HG03342 (cell line): Measurements from ENCODE around the gene RXRA.

Experiments
- ATAC-seq: cut with Tn5 transposase; IDR thresholded peaks from one replicate; pipeline ENCODE4 v1.9.1; 2021; ENCODE audit warnings: mild to moderate bottlenecking, moderate library complexity; ENCODE audit not compliant: unreplicated experiment

RXRA gene

GRCh38 chr9:134412298-134412711 lies 86.0 kb downstream of the RXRA start:
- no peak for ATAC-seq

- ATAC-seq, result no peak
Measured at GRCh38 chr9:134413112-134413715, 87.0 kb downstream of the RXRA start.

GRCh38 chr9:134413890-134414623 lies 87.8 kb downstream of the RXRA start:
- no peak for ATAC-seq

- no peak for ATAC-seq
Measured at GRCh38 chr9:134414900-134415425, 88.7 kb downstream of the RXRA start.

- no peak for ATAC-seq
Measured at GRCh38 chr9:134416385-134417015, 90.2 kb downstream of the RXRA start.

- ATAC-seq, result no peak
Measured at GRCh38 chr9:134418354-134418753, 92.1 kb downstream of the RXRA start.

GRCh38 chr9:134419000-134419683 lies 92.9 kb downstream of the RXRA start:
- no peak for ATAC-seq

GRCh38 chr9:134419684-134420076 lies 93.4 kb downstream of the RXRA start:
- ATAC-seq, result no peak

- no peak for ATAC-seq
Measured at GRCh38 chr9:134420281-134420845, 94.1 kb downstream of the RXRA start.

- ATAC-seq, result no peak
Measured at GRCh38 chr9:134420974-134421432, 94.7 kb downstream of the RXRA start.

GRCh38 chr9:134421888-134422287 lies 95.6 kb downstream of the RXRA start:
- no peak for ATAC-seq

GRCh38 chr9:134422301-134423090 lies 96.2 kb downstream of the RXRA start:
- no peak for ATAC-seq

GRCh38 chr9:134423166-134423565 lies 96.9 kb downstream of the RXRA start:
- ATAC-seq, result no peak

- ATAC-seq, result no peak
Measured at GRCh38 chr9:134423749-134424148, 97.5 kb downstream of the RXRA start.

- no peak for ATAC-seq
Measured at GRCh38 chr9:134424818-134425217, 98.6 kb downstream of the RXRA start.

GRCh38 chr9:134425401-134425800 lies 99.1 kb downstream of the RXRA start:
- ATAC-seq, result no peak

- ATAC-seq, result no peak
Measured at GRCh38 chr9:134425812-134426211, 99.6 kb downstream of the RXRA start.

GRCh38 chr9:134426436-134426835 lies 100.2 kb downstream of the RXRA start:
- ATAC-seq, result no peak

- ATAC-seq, result no peak
Measured at GRCh38 chr9:134427153-134427782, 101.0 kb downstream of the RXRA start.

- ATAC-seq, result no peak
Measured at GRCh38 chr9:134428559-134428958, 102.3 kb downstream of the RXRA start.
